NCI-H187 (cell line): Measurements from ENCODE around the gene MALRD1.

Experiments
- DNase-seq, 2 experiments: peaks; one replicate each; lab custom pipeline; 2025; lab: John Stamatoyannopoulos, UW

Gene MALRD1

GRCh38 chr10:19231034-19231433 lies 182.4 kb downstream of the MALRD1 start:
- no peak for DNase-seq

- DNase-seq: no peak
Observed at GRCh38 chr10:19245889-19246752, 197.5 kb downstream of the MALRD1 start.

GRCh38 chr10:19247843-19248242 lies 199.2 kb downstream of the MALRD1 start:
- no peak for DNase-seq

- DNase-seq: no peak
Observed at GRCh38 chr10:19250546-19250945, 201.9 kb downstream of the MALRD1 start.

DNA sequence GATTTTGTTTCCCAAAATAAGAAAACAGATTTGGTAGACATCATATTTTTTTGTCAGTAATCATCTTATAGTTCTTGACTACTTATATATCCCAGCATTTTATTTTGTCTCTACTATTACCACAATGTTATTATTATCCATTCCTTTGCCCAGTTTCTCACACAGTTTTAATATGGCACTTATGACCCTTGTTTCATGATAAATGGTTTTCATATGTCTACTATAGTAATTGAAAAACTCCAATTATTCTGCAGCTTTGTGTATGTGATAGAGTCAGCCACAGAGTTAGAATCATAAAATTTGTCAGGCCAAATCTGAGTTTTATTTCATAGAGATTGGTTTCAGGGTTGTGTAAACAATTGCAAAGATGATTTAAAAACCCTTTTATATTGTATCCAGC lies 203.9 kb downstream of the MALRD1 start:
- no peak for DNase-seq

DNA sequence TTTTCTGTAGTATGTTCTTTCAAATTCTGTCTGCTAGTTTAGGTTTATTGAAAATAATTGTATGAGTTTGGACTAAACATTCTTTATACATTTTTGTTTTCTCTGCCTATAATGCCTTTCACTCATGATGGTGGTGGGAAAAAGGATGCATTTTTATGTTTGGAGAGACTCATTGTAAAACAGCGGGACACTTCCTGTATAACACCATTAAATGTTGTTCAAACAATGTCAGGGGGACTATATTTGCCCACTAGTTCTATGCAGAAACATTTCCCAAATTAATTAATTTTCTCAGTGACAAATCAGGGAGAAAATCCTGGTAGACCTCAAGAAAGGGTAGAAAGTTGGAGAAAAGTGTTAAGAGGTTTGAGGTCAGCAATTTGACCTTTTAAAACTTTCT lies 207.7 kb downstream of the MALRD1 start:
- DNase-seq: no peak

- no peak for DNase-seq
Observed at GRCh38 chr10:19263262-19263661, 214.7 kb downstream of the MALRD1 start.

- no peak for DNase-seq
Observed at GRCh38 chr10:19283285-19283684, 234.7 kb downstream of the MALRD1 start.

DNA sequence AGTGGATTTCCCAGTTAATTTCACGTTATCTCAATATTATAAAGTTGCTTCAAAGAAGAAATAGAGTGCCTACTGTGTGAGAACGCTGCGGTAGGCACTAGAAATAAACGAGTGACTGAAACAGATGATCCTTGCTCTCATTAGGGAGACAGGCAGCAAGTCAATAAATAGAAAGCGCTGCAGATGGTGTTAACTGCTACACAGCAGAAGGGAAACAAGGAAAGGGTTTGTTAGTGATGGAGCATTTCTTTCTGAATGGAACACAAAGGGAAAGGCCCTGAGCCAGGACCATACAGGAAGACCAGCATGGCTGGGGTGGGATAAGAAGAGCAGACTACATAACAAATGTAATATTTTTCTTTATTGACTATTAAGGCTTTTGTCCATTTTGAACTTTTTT lies 235.2 kb downstream of the MALRD1 start:
- DNase-seq: no peak

DNA sequence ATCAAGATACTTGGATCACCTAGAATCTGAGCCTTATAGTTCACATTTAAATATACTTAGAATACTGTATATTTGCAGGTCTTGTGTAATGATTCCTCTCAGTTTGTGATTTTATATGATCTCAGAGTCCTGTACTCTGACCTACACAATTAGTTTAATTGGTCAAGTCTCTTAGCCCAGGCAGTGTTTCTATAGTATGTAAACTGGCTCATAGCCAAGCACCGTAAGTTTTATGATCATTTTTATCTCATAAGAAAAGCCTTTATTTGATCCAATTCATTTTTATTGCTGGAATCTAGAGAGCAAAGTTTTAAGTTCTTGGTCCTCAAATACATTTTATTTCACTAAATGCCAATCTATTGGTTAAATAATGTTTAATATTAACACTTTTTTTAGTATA lies 242.2 kb downstream of the MALRD1 start:
- DNase-seq: no peak

GRCh38 chr10:19294233-19294632 lies 245.6 kb downstream of the MALRD1 start:
- no peak for DNase-seq

DNA sequence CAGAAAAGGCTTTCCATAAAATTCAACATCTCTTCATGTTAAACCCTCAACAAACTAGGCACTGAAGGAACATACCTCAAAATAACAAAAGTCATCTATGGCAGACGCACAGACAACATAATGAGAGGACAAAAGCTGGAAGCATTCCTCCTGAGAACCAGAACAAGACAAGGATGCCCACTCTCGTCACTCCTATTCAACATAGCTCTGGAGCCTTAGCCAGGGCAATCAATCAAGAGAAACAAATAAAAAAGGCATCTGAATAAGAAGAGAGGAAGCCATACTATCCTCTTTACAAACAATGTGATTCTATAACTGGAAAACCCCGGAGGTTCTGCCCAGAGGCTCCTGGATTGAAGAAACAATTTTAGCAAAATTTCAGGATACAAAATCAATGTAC lies 251.0 kb downstream of the MALRD1 start:
- DNase-seq: no peak

DNA sequence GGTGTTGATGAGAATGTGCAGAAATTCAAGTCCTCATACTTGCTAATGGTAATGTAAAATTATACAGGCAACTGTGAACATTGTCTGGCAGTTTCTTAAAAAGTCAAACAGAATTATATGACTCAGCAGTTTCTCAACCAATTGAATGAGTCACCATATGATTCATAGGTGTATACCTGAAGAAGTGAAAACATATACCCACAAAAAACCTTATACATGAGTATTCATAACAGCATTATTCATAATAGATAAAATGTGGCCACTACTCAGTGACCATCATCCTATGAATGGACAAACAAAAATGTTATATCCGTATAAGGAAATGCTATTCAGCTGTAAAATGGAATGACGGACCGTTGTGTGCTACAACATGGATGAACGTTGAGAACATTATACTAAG lies 253.5 kb downstream of the MALRD1 start:
- no peak for DNase-seq

- no peak for DNase-seq
Observed at GRCh38 chr10:19310066-19310465, 261.5 kb downstream of the MALRD1 start.

- DNase-seq: no peak
Observed at GRCh38 chr10:19316204-19316870, 267.7 kb downstream of the MALRD1 start.

GRCh38 chr10:19317952-19318351 lies 269.4 kb downstream of the MALRD1 start:
- no peak for DNase-seq

- no peak for DNase-seq
Observed at GRCh38 chr10:19325581-19325980, 277.0 kb downstream of the MALRD1 start.

DNA sequence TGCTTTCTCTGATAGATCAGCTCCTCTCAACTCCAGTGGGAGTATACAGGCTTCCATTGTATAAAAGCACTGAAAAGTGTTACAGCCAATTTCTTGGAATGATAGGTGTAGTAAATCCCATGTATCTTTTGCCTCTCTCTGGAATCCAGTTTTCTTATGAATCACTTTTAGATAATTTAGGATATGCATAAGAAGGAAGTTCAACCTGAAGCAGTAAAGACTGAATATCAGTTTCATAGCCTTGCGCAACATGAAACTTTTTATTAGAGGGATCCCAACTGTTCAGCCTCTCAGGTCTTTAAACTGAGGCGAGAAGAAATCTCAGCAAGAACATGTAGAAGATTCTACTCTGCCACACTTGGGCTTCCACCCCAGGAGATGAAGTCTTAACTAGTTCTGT lies 280.0 kb downstream of the MALRD1 start:
- DNase-seq: no peak

DNA sequence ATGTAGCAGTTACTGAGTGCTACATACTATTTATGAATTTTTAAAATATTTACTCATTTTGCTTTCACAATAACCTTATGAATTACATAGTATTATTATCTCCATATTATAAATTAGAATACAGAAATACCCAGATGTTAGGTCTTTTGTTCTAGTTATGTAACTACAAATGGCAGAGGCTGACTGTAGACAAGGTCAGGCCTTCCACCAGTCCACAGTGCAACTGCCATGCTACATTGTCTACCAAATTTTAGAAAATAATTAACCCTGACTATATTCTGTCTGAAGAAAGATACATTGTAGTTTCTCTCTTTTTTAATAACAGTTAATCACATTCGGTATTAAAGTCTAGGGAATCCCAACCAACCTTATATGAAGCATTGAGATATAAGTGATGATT lies 280.9 kb downstream of the MALRD1 start:
- no peak for DNase-seq

GRCh38 chr10:19332304-19332703 lies 283.7 kb downstream of the MALRD1 start:
- no peak for DNase-seq

DNA sequence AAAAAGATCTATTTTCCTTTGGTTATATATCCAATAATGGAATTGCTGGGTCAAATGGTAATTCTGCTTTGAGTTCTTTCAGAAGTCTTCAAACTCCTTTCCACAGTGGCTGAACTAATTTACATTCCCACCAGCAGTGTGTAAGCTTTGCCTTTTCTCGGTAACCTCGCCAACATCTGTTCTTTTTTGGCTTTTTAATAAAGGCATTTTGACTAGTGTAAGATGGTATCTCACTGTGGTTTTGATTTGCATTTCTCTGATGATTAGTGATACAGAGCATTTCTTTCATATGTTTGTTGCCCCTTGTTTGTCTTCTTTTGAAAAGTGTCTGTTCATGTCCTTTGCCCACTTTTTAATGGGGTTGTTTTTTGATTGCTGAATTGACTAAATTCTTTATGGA lies 285.0 kb downstream of the MALRD1 start:
- no peak for DNase-seq

DNA sequence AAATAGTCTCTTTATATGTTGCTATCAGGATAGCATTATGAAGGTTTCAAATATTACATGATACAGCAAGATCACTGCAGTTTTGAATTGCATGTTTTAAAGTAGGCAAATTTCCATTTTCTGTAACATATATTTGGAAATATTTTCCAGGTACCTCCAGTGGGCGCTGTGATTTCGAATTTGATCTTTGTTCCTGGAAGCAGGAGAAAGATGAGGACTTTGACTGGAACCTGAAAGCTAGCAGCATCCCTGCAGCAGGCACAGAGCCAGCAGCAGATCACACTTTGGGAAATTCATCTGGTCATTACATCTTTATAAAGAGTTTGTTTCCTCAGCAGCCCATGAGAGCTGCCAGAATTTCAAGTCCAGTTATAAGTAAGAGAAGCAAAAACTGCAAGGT lies 299.0 kb downstream of the MALRD1 start:
- DNase-seq: no peak

DNA sequence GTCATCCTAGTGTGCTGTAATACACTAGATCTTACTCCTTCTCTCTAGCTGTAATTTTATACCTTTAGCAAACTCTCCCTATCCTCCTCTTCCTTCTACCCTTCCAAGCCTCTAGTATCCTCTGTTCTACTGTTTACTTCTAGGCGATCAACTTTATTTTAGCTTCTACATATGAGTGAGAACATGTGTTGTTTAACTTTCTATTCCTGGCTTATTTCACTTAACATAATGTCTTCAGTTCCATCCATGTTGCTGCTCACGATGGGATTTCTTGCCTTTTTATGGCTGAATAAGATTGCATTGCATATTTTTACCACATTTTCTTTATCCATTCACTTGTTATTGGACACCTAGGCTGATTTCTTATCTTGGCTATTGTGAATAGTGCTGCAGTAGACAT lies 318.6 kb downstream of the MALRD1 start:
- no peak for DNase-seq

GRCh38 chr10:19373988-19374387 lies 325.4 kb downstream of the MALRD1 start:
- no peak for DNase-seq
